GM23248 (cell line): ENCODE results near the gene TMEM41A. TPM values are rescaled to one million over a fixed set of nuclear protein-coding genes. Genes with fewer than 3 reads are reported as not detected.

ENCODE experiments used
- DNase-seq: peaks from one replicate; pipeline ENCODE4 v3.0.0-alpha.2; 2015
- H2AFZ ChIP-seq: fragments of 200-600 bp; sonication (generic); 2 replicates; pipeline ENCODE4 v1.6.1; 2016; ENCODE audit warnings: antibody characterized with exemption
- H3F3A ChIP-seq: fragments of 200-600 bp; sonication (generic); 2 replicates; pipeline ENCODE4 v1.6.1; 2016; ENCODE audit warnings: mild to moderate bottlenecking, antibody characterized with exemption, mixed run types; ENCODE audit not compliant: insufficient read depth
- H3K27ac ChIP-seq: fragments of 200-600 bp; sonication (generic); 2 replicates; pipeline ENCODE4 v1.5.1; 2016; ENCODE audit warnings: mild to moderate bottlenecking
- H3K27me3 ChIP-seq: fragments of 200-600 bp; sonication (generic); replicated peaks from 2 replicates; pipeline ENCODE4 v1.6.1; 2016; ENCODE audit warnings: mild to moderate bottlenecking; ENCODE audit not compliant: insufficient read depth
- H3K36me3 ChIP-seq: fragments of 200-600 bp; sonication (generic); 2 replicates; pipeline ENCODE4 v1.6.1; 2016; ENCODE audit warnings: low read depth, mild to moderate bottlenecking
- H3K4me1 ChIP-seq: fragments of 200-600 bp; sonication (generic); 2 replicates; pipeline ENCODE4 v1.6.1; 2016; ENCODE audit warnings: mild to moderate bottlenecking; ENCODE audit not compliant: insufficient read depth
- H3K4me2 ChIP-seq: fragments of 200-600 bp; sonication (generic); one replicate; pipeline ENCODE4 v1.6.1; 2016; ENCODE audit warnings: mild to moderate bottlenecking; ENCODE audit not compliant: unreplicated experiment
- H3K4me3 ChIP-seq: fragments of 200-600 bp; sonication (generic); 2 replicates; pipeline ENCODE4 v1.5.1; 2016; ENCODE audit warnings: mild to moderate bottlenecking
- H3K79me2 ChIP-seq: fragments of 200-600 bp; sonication (generic); 2 replicates; pipeline ENCODE4 v1.6.1; 2016; ENCODE audit warnings: mild to moderate bottlenecking; ENCODE audit not compliant: insufficient read depth
- H3K9ac ChIP-seq: fragments of 200-600 bp; sonication (generic); 2 replicates; pipeline ENCODE4 v1.6.1; 2016; ENCODE audit warnings: mild to moderate bottlenecking
- H3K9me2 ChIP-seq: fragments of 200-600 bp; sonication (generic); 2 replicates; pipeline ENCODE4 v1.6.1; 2016; ENCODE audit warnings: mixed run types, mild to moderate bottlenecking, moderate library complexity; ENCODE audit not compliant: insufficient read depth
- H3K9me3 ChIP-seq: fragments of 200-600 bp; sonication (generic); one replicate; pipeline ENCODE4 v1.6.1; 2017; ENCODE audit warnings: low read depth
- H4K20me1 ChIP-seq: fragments of 200-600 bp; sonication (generic); 2 replicates; pipeline ENCODE4 v1.6.0; 2016; ENCODE audit not compliant: insufficient read depth
- EZH2 ChIP-seq: fragments of 200-600 bp; sonication (generic); IDR thresholded peaks from 2 replicates; pipeline ENCODE4 v1.6.1; 2018; ENCODE audit warnings: antibody characterized with exemption, mild to moderate bottlenecking; ENCODE audit not compliant: insufficient read depth, poor library complexity, severe bottlenecking
- EZH2phosphoT487 ChIP-seq: fragments of 200-600 bp; sonication (generic); IDR thresholded peaks from 2 replicates; pipeline ENCODE4 v1.6.1; 2018; ENCODE audit warnings: antibody characterized with exemption, moderate library complexity, mild to moderate bottlenecking, low read depth; ENCODE audit not compliant: insufficient read depth
- WGBS, 2 experiments: methylation state at CpG; one replicate each; pipeline ENCODE4 v1.1.6; 2015 to 2017; ENCODE audit warnings: low lambda C conversion rate in 2 of 2, low coverage in 1 of 2; ENCODE audit errors: missing lambda C conversion rate in 2 of 2; 5-methylcytosine and 5-hydroxymethylcytosine counted together
- in situ Hi-C: fragments of 300-500 bp; cut with MboI; formaldehyde crosslinking; loops from 2 replicates; pipeline ENCODE4 v1.15.0; 2020
- polyA plus RNA-seq: library from polyadenylated mRNA; unstranded; fragments of >200 nt; fragmentation: Nextera tagmentation; extraction: Ambion mirVana; gene quantifications from 2 replicates; pipeline ENCODE4 v1.2.1, GENCODE V29; 2016
- total RNA-seq: library from RNA; depleted of rRNA; stranded (reverse); fragments of >200 nt; shearing (Covaris generic); gene quantifications from 2 replicates; pipeline ENCODE4 v1.2.3, GENCODE V29; 2014; rRNA removed

TMEM41A gene
- total RNA-seq (13.2 and 15.8 TPM in 2 replicates), polyA plus RNA-seq (15.9 and 20.3 TPM in 2 replicates)

DNA sequence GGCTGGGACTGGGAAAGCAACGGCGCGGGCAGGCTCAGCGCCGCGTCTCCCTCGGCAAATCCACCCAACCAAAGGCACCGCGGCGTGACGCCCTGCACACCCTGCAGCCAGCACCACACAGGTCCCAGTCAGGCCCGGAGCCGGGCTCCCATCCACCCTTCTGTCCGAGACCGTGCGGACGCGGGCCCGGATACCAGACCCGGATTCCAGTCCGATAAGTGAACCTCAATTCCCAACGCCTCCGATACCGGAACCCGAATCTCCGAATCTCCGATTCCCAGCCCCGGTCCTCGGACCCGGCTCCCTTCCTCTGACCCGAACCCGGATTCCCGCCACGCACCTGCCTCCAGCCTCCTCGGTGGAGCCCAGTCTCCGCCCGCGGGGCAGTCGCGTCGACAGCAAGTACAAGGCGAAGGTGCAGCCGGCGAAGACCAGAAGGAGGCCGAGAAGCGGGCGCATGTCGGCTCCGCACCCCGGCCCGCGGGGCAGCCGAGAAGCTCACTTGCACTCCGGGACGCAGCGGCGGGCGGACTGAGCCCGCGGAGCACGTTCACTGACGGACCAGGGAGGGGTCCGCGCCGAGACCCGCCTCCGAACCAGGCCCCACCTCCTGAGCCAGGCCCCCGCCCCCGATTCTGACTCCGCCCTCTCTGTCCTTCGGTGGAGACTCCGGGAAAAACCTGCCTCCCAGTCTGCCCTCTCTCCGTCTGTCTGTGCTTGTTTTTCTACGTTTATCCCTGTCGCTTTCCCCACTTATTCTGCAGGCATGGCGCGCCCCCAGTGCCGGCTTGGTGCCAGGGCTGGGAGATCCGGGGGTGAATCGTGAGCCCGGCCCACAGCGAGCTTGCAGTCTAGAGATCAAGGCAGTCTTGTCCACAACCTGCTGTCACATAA lies at the start of gene TMEM41A:
TSS of gene TMEM41A (minus strand) at position 533 of the 894 bp plus-strand sequence. CDS start at position 459, 74 bp downstream.
- H3K4me2 ChIP-seq = peak within 1 kb of the TSS; percentile 91
- peak within 1 kb of the TSS; percentile 98 for H2AFZ ChIP-seq
- in situ Hi-C loops = no loop called here
- TF ChIP-seq EZH2 = no peak
- no peak for TF ChIP-seq EZH2phosphoT487
- H4K20me1 ChIP-seq = no peaks in the 10 kb centered on the region
- WGBS, 2 experiments = 2 to 3% methylated on average over 68 to 71 of the region's 82 CpGs
- peak within 1 kb of the TSS; percentile 76 for H3K27ac ChIP-seq
- no peaks in the 10 kb centered on the region for H3K27me3 ChIP-seq
- H3F3A ChIP-seq = no peaks in the 10 kb centered on the region
- peak within 1 kb of the TSS; percentile 99 for H3K4me3 ChIP-seq
- H3K36me3 ChIP-seq = peaks cover 16% of the 10 kb centered on the region; the same call in 1 of the 2 replicates
- peak; percentile 96 for DNase-seq
- H3K79me2 ChIP-seq = peaks cover 24% of the 10 kb centered on the region
- peaks cover 5% of the 10 kb centered on the region for H3K4me1 ChIP-seq
- H3K9ac ChIP-seq = peak within 1 kb of the TSS; percentile 90
- H3K9me3 ChIP-seq = no peaks in the 10 kb centered on the region
- H3K9me2 ChIP-seq = no peaks in the 10 kb centered on the region

- peaks cover 9% of the 10 kb centered on the region; the same call in 1 of the 2 replicates for H3F3A ChIP-seq
- TF ChIP-seq EZH2 (no peak), EZH2phosphoT487 (no peak)
- H4K20me1 ChIP-seq = no peaks in the 10 kb centered on the region
- H3K27me3 ChIP-seq = no peaks in the 10 kb centered on the region
- no peaks in the 10 kb centered on the region for H3K36me3 ChIP-seq
- H3K79me2 ChIP-seq = no peaks in the 10 kb centered on the region
- no peak overlapping the region for H3K9ac ChIP-seq
- peaks cover 10% of the 10 kb centered on the region for H3K4me1 ChIP-seq
- H3K27ac ChIP-seq = no peak overlapping the region
- H3K9me3 ChIP-seq = no peaks in the 10 kb centered on the region
- in situ Hi-C loops = no loop called here
- no peak overlapping the region for H3K4me2 ChIP-seq
- H3K4me3 ChIP-seq = no peak overlapping the region
- no peak for DNase-seq
- no peaks in the 10 kb centered on the region for H3K9me2 ChIP-seq
- 10 to 17% methylated on average over 6 to 7 of the region's 7 CpGs for WGBS, 2 experiments
- H2AFZ ChIP-seq = no peak overlapping the region
Observed at GRCh38 chr3:185540695-185541094, 41.9 kb upstream of the TMEM41A start.

- TF ChIP-seq EZH2phosphoT487 (no peak), EZH2 (no peak)
- no peak overlapping the region for H3K4me3 ChIP-seq
- in situ Hi-C loops = no loop called here
- no peak overlapping the region for H3K4me2 ChIP-seq
- no peaks in the 10 kb centered on the region for H3K9me3 ChIP-seq
- no peak overlapping the region for H2AFZ ChIP-seq
- DNase-seq = no peak
- H3K79me2 ChIP-seq = no peaks in the 10 kb centered on the region
- H3K36me3 ChIP-seq = no peaks in the 10 kb centered on the region
- H3K27me3 ChIP-seq = no peaks in the 10 kb centered on the region
- no peak overlapping the region for H3K9ac ChIP-seq
- peaks cover 9% of the 10 kb centered on the region; the same call in 1 of the 2 replicates for H3F3A ChIP-seq
- 54 to 69% methylated on average over 2 of the region's 2 CpGs for WGBS, 2 experiments
- no peak overlapping the region for H3K27ac ChIP-seq
- H3K9me2 ChIP-seq = no peaks in the 10 kb centered on the region
- H4K20me1 ChIP-seq = no peaks in the 10 kb centered on the region
- peaks cover 10% of the 10 kb centered on the region for H3K4me1 ChIP-seq
Observed at GRCh38 chr3:185539934-185540333, 41.1 kb upstream of the TMEM41A start.

- peak overlapping the region; percentile 28 for H3K4me2 ChIP-seq
Observed at GRCh38 chr3:185537369-185537970, 38.6 kb upstream of the TMEM41A start.

More at GRCh38 chr3:185537369-185537970, 38.6 kb upstream of the TMEM41A start:
- peak overlapping the region; percentile 58 for H2AFZ ChIP-seq
- H4K20me1 ChIP-seq = no peaks in the 10 kb centered on the region
- H3K4me3 ChIP-seq = no peak overlapping the region
- no peaks in the 10 kb centered on the region for H3K79me2 ChIP-seq
- no peaks in the 10 kb centered on the region for H3K27me3 ChIP-seq
- peak; percentile 80 for DNase-seq
- in situ Hi-C loops = no loop called here
- TF ChIP-seq EZH2 (no peak), EZH2phosphoT487 (no peak)
- H3K36me3 ChIP-seq = no peaks in the 10 kb centered on the region
- H3K4me1 ChIP-seq = peaks cover 10% of the 10 kb centered on the region
- 37% methylated on average over 9 of the region's 9 CpGs for WGBS, 2 experiments
- H3K9me2 ChIP-seq = no peaks in the 10 kb centered on the region
- H3K9me3 ChIP-seq = no peaks in the 10 kb centered on the region
- H3K9ac ChIP-seq = no peak overlapping the region
- H3F3A ChIP-seq = peaks cover 9% of the 10 kb centered on the region; the same call in 1 of the 2 replicates
- peak overlapping the region; percentile 36; the same call in 1 of the 2 replicates for H3K27ac ChIP-seq
